Esophagus muscularis mucosa (tissue), 4 donors: Measurements from ENCODE around the gene SIRT7. TPM values are rescaled to one million over a fixed set of nuclear protein-coding genes. Genes with fewer than 3 reads are reported as not detected.

Experiments used
- DNase-seq: peaks from one replicate; pipeline ENCODE4 v3.0.0-alpha.2; 2017; ENCODE audit errors: extremely low spot score
- H3K27ac ChIP-seq, 4 donors: fragments of 200-600 bp; sonication (generic); replicated peaks in 1 of 4; 1 replicate in 3 of 4; 2 replicates in 1 of 4; pipeline ENCODE4 v1.5.1; 2016 to 2019; ENCODE audit warnings: mild to moderate bottlenecking in 1 of 4
- H3K27me3 ChIP-seq, 4 donors: fragments of 200-600 bp; sonication (generic); one replicate each; pipeline versions ENCODE4 v1.5.1 to v1.6.0; 2016 to 2019
- H3K36me3 ChIP-seq, 4 donors: fragments of 200-600 bp; sonication (generic); one replicate each; pipeline ENCODE4 v1.5.1; 2016 to 2019
- H3K4me1 ChIP-seq, 4 donors: fragments of 200-600 bp; sonication (generic); one replicate each; pipeline ENCODE4 v1.5.1; 2016 to 2019
- H3K4me3 ChIP-seq, 4 donors: fragments of 200-600 bp; sonication (generic); 1 replicate in 2 of 4; 2 replicates in 2 of 4; pipeline ENCODE4 v1.5.1; 2016 to 2019; ENCODE audit warnings: mild to moderate bottlenecking in 4 of 4, moderate library complexity in 1 of 4
- H3K9me3 ChIP-seq, 4 donors: fragments of 200-600 bp; sonication (generic); 1 replicate in 3 of 4; 2 replicates in 1 of 4; pipeline ENCODE4 v1.5.1; 2016 to 2019
- EP300 ChIP-seq: sonication (generic); formaldehyde crosslinking; IDR thresholded peaks from one replicate; pipeline ENCODE4 v1.6.1; 2017; ENCODE audit warnings: antibody characterized with exemption
- POLR2A ChIP-seq: fragments of 450-650 bp; IDR thresholded peaks from one replicate; pipeline ENCODE4 v1.6.1; 2017; ENCODE audit warnings: antibody characterized with exemption, moderate library complexity, mild to moderate bottlenecking, low read depth
- POLR2AphosphoS5 ChIP-seq, 2 donors: sonication (generic); formaldehyde crosslinking; IDR thresholded peaks; one replicate each; pipeline ENCODE4 v1.6.1; 2017; ENCODE audit warnings: antibody characterized with exemption in 2 of 2
- WGBS: methylation state at CpG from one replicate; pipeline ENCODE4 v1.1.5; 2018; 5-methylcytosine and 5-hydroxymethylcytosine counted together
- intact Hi-C: fragments of 100-400 bp; cut with DNase I; formaldehyde crosslinking; loops from one replicate; pipeline ENCODE4 v1.15.1; 2023
- total RNA-seq, 4 donors: library from RNA; depleted of rRNA; stranded (reverse); fragments of >200 nt; gene quantifications; one replicate each; pipeline versions ENCODE4 v1.1.0 to v1.2.1, GENCODE V29; 2016
- TF ChIP-seq, protein P1 (sequence below), 3 experiments: fragments of 200-600 bp in 2 of 3; fragments of 450-650 bp in 1 of 3; sonication (generic) in 2 of 3; IDR thresholded peaks; one replicate each; pipeline ENCODE4 v1.5.1; 2017 to 2019; ENCODE audit warnings: antibody characterized with exemption in 3 of 3, mild to moderate bottlenecking in 2 of 3, moderate library complexity in 1 of 3

SIRT7 gene
- total RNA-seq, 4 donors from 2014 or later: 13.9 to 27.0 (median 19.9) TPM

DNA sequence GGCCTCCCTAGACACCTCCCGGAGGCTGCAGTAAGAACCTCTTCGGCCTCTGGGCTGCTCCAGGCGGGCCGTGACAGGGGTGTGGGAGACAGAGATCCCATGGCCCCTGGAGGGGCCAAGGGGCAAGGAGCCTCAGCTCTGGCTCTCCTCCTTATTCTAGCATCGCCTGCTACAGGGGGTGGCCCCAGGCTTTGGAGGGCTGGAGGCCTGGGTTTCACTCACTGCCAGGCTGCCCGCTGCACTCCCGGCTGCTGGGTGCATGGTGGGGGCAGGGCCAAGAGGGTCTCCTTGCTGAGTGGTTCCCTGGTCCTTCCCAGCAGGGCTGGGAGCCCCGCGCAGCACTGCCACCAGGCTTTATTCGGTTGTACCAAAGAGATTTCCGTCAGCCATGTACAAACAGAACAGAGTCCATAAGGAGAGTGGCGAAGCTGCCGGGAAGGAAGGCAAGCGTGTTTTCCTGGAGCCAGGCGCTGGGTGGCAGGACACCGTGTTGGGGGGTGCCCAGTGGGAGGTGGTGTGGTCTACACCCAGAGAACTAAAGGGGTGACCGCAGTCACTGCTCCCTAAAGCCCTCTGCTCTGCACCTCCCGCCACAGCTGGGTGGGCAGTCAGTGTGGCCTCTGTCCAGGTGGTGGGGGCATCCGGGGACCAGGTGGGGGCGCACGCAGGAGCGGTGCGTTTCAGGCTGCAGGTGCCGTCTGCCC lies 13.9 kb downstream of the SIRT7 start:
- Histone ChIP-seq H3K9me3 (no peaks in the 10 kb centered on the region), H3K27me3 (peaks cover 0 to 25% (median 8%) of the 10 kb centered on the region in 4 donors), H3K4me1 (peaks cover 8 to 18% (median 16%) of the 10 kb centered on the region in 4 donors), H3K4me3 (no peak overlapping the region), H3K27ac (no peak overlapping the region), H3K36me3 (peaks cover 13 to 72% (median 55%) of the 10 kb centered on the region in 4 donors)
- no peak for DNase-seq
- 98% methylated on average over 11 of the region's 24 CpGs for WGBS
- intact Hi-C loops: no loop called here
- TF ChIP-seq POLR2AphosphoS5 (IDR thresholded peaks at IDR 0.05) (no peak), POLR2A (no peak), EP300 (no peak)
- TF ChIP-seq, protein P1, sequence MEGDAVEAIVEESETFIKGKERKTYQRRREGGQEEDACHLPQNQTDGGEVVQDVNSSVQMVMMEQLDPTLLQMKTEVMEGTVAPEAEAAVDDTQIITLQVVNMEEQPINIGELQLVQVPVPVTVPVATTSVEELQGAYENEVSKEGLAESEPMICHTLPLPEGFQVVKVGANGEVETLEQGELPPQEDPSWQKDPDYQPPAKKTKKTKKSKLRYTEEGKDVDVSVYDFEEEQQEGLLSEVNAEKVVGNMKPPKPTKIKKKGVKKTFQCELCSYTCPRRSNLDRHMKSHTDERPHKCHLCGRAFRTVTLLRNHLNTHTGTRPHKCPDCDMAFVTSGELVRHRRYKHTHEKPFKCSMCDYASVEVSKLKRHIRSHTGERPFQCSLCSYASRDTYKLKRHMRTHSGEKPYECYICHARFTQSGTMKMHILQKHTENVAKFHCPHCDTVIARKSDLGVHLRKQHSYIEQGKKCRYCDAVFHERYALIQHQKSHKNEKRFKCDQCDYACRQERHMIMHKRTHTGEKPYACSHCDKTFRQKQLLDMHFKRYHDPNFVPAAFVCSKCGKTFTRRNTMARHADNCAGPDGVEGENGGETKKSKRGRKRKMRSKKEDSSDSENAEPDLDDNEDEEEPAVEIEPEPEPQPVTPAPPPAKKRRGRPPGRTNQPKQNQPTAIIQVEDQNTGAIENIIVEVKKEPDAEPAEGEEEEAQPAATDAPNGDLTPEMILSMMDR (IDR thresholded peaks at IDR 0.05): no peak

DNA sequence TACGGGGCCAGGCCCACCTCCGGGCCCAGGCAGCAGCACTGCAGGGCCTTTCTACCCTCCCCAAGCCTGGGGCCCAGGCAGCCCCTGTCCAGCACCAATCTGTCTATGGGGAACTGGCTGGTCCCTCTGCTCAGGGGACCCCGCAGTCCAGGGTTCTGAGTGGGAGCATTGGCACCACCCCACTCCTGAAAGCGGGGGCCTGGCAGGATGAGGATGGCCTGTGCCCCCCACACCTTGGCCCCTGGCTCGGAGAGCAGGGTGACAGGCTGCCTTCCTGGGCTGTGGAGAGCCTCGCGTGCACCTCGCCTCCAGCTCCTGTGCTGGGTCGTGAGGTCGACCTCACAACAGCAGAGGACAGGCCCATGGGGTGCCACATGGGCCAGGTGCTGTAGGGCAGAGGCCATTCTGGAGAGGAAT lies 14.6 kb downstream of the SIRT7 start:
- Histone ChIP-seq H3K4me1 (peaks cover 8 to 18% (median 16%) of the 10 kb centered on the region in 4 donors), H3K36me3 (peaks cover 17 to 72% (median 56%) of the 10 kb centered on the region in 4 donors), H3K4me3 (no peak overlapping the region), H3K27me3 (peaks cover 0 to 25% (median 8%) of the 10 kb centered on the region in 4 donors), H3K9me3 (no peaks in the 10 kb centered on the region), H3K27ac (no peak overlapping the region)
- TF ChIP-seq POLR2A (no peak), POLR2AphosphoS5 (IDR thresholded peaks at IDR 0.05) (no peak), EP300 (no peak)
- TF ChIP-seq, protein P1 (IDR thresholded peaks at IDR 0.05): no peak
- no peak for DNase-seq
- 94% methylated on average over 8 of the region's 10 CpGs for WGBS
- intact Hi-C loops: no loop called here

DNA sequence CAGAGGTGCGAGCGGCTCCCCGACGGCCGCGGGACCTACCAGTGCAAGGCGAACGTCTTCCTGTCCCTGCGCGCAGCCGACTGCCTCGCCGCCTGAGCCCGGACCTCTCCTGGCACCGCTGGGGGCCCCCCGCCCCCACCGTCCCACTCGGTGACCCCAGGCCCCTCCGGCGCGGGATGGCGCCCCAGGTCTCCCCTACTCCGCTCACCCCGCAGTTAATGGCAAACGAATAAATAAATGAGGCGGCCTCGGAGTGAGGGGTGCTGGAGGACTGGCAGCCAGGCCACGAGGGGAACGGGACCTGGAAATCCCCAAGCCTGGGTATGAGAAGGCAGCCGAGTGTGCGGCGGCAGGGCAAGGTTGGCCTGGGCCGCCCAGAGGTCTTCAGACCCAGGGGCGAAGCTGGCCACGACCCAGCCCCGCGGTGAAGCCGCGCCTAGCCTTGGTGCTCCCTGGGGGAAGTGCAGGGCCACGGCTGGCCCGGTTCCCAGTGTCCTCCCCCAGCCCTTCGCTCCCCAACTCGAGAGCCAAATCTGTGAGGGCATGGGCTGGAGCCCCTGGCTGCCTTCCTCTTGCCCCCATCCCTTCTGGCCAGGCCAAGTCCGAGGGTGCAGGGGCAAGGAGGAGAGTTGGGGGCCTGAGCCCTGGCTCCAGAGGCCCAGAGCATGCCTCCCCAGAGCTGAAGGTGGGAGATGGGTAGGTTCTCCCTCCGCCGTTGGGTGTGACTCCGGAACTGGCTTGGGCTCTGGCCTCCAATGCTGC lies 15.1 kb downstream of the SIRT7 start:
- intact Hi-C loops: no loop called here
- 45% methylated on average over 14 of the region's 47 CpGs for WGBS
- H3K36me3 ChIP-seq: peaks cover 22 to 72% (median 56%) of the 10 kb centered on the region in 4 donors
- DNase-seq: no peak
- H3K27me3 ChIP-seq: peaks cover 0 to 25% (median 8%) of the 10 kb centered on the region in 4 donors
- TF ChIP-seq POLR2AphosphoS5 (IDR thresholded peaks at IDR 0.05) (no peak), EP300 (no peak), POLR2A (no peak)
- TF ChIP-seq, protein P1 (IDR thresholded peaks at IDR 0.05): no peak
- H3K9me3 ChIP-seq: no peaks in the 10 kb centered on the region
- peaks cover 8 to 18% (median 16%) of the 10 kb centered on the region in 4 donors for H3K4me1 ChIP-seq
- peak overlapping the region; percentile 46 to 57 (median 48) for H3K4me3 ChIP-seq
- H3K27ac ChIP-seq: no peak overlapping the region

DNA sequence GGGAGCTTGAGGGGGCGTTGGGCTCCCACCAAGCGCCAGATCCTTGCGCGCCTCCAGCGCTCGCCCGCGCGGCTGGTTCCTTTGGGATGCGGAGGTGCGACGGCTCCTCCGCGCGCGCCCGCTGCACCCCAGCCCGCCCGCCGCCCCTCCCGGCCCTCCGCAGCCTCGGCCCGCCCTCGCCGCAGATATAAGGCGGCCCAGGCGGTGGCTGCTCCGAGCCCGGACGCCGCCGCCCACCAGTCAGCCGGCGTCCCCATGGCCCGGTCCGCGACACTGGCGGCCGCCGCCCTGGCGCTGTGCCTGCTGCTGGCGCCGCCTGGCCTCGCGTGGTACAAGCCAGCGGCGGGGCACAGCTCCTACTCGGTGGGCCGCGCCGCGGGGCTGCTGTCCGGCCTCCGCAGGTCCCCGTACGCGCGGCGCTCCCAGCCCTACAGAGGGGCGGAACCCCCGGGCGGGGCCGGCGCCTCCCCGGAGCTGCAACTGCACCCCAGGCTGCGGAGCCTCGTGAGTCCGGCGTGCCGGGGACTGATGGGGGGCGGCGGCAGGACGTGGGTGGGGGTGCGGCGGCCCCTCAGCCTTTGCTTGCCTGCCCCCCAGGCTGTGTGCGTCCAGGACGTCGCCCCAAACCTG lies 15.8 kb downstream of the SIRT7 start, which contains the start of gene NPB:
TSS of gene NPB (plus strand) at position 216 of the 630 bp plus-strand sequence. CDS start at position 256, 40 bp downstream.
- DNase-seq: no peak
- intact Hi-C loops: no loop called here
- peaks cover 0 to 25% (median 8%) of the 10 kb centered on the region in 4 donors for H3K27me3 ChIP-seq
- peaks cover 8 to 18% (median 16%) of the 10 kb centered on the region in 4 donors for H3K4me1 ChIP-seq
- peaks cover 28 to 72% (median 56%) of the 10 kb centered on the region in 4 donors for H3K36me3 ChIP-seq
- WGBS: no CpG with 5 or more reads among the region's 79 CpGs
- H3K27ac ChIP-seq: no peak within 1 kb of the TSS
- H3K9me3 ChIP-seq: no peaks in the 10 kb centered on the region
- peak within 1 kb of the TSS; percentile 46 to 57 (median 48) for H3K4me3 ChIP-seq
- TF ChIP-seq POLR2AphosphoS5 (IDR thresholded peaks at IDR 0.05) (no peak), POLR2A (no peak), EP300 (no peak)
- TF ChIP-seq, protein P1 (IDR thresholded peaks at IDR 0.05): no peak
